GM12878 (cell line): ENCODE data around the gene PTPRM. TPM values are rescaled to one million over a fixed set of nuclear protein-coding genes. Genes with fewer than 3 reads are reported as not detected.

Experiments used
- ATAC-seq: fragments of 200-7000 bp; cut with Tn5 transposase; 3 replicates; pipeline ENCODE4 v1.9.1; 2020; ENCODE audit warnings: mild to moderate bottlenecking, moderate library complexity
- BruUV-seq: library from RNA; stranded (reverse); fragments of 400-500 nt; replicated peaks from 2 replicates; lab custom pipeline; 2021; lab: Mats Ljungman, UMichigan
- CTCF ChIA-PET: fragments of 300-600 bp; sonication (Branson Sonifier 250); formaldehyde crosslinking; extraction: SDS; loops from one replicate; lab custom pipeline; 2021; ENCODE audit warnings: inconsistent platforms; lab: Yijun Ruan, JAX
- POLR2A ChIA-PET: fragments of 350-600 bp; formaldehyde crosslinking; extraction: SDS; loops from one replicate; lab custom pipeline; 2021; ENCODE audit warnings: inconsistent platforms; lab: Charles Lee
- RAD21 ChIA-PET: fragments of 300-600 bp; sonication (Branson Sonifier 250); formaldehyde crosslinking; loops from one replicate; lab custom pipeline; 2023; ENCODE audit warnings: antibody characterized with exemption; ENCODE audit not compliant: unreplicated experiment; lab: Charles Lee
- SMC1A ChIA-PET: fragments of 300-600 bp; sonication (Branson Sonifier 250); formaldehyde crosslinking; loops from one replicate; lab custom pipeline; 2023; ENCODE audit not compliant: unreplicated experiment, uncharacterized antibody; lab: Charles Lee
- DNase-seq: peaks from one replicate; pipeline ENCODE4 v3.0.0-alpha.2; 2011; ENCODE audit warnings: low read depth, low spot score
- FAIRE-seq: peaks from 3 replicates; lab custom pipeline; 2011; peaks lifted over from hg19 to GRCh38; lab: Jason Lieb, UNC
- H2AFZ ChIP-seq: 2 replicates; pipeline ENCODE4 v1.6.0; 2011; ENCODE audit warnings: low read depth, low read length, control low read depth; ENCODE audit not compliant: control insufficient read depth
- H3K27ac ChIP-seq: 2 replicates; pipeline ENCODE4 v1.5.1; 2011; ENCODE audit warnings: control low read depth; ENCODE audit not compliant: control insufficient read depth, insufficient read depth
- H3K27me3 ChIP-seq, 2 experiments: replicated peaks in 1 of 2; 2 replicates each; pipeline versions ENCODE4 v1.6.0 to v1.6.1; 2011; ENCODE audit warnings: low read length in 1 of 2; ENCODE audit not compliant: control insufficient read depth in 2 of 2, insufficient read depth in 2 of 2
- H3K36me3 ChIP-seq, 2 experiments: 2 replicates each; pipeline ENCODE4 v1.5.1; 2011; ENCODE audit warnings: low read length in 1 of 2; ENCODE audit not compliant: control insufficient read depth in 2 of 2, insufficient read depth in 2 of 2
- H3K4me1 ChIP-seq: 2 replicates; pipeline ENCODE4 v1.6.1; 2011; ENCODE audit warnings: mild to moderate bottlenecking, low read length, moderate library complexity, mixed read lengths; ENCODE audit not compliant: control insufficient read depth, insufficient read depth
- H3K4me2 ChIP-seq: 2 replicates; pipeline ENCODE4 v1.6.0; 2011; ENCODE audit warnings: control low read depth; ENCODE audit not compliant: control insufficient read depth, insufficient read depth
- H3K4me3 ChIP-seq: fragments of 200-600 bp; sonication (generic); 2 replicates; pipeline ENCODE4 v1.5.1; 2016
- H3K79me2 ChIP-seq: 2 replicates; pipeline ENCODE4 v1.6.0; 2011; ENCODE audit warnings: low read length; ENCODE audit not compliant: control insufficient read depth, insufficient read depth
- H3K9ac ChIP-seq: 2 replicates; pipeline ENCODE4 v1.8.0; 2011; ENCODE audit warnings: low read length, control low read depth, mixed read lengths; ENCODE audit not compliant: control insufficient read depth, insufficient read depth
- H3K9me3 ChIP-seq: replicated peaks from 3 replicates; pipeline ENCODE4 v1.5.1; 2011; ENCODE audit warnings: mild to moderate bottlenecking, low read length; ENCODE audit not compliant: control insufficient read depth, insufficient read depth
- H4K20me1 ChIP-seq: 2 replicates; pipeline ENCODE4 v1.6.0; 2011; ENCODE audit not compliant: control insufficient read depth, insufficient read depth
- ATF7 ChIP-seq: fragments of 450-650 bp; IDR thresholded peaks from 2 replicates; pipeline ENCODE4 v1.6.1; 2016; ENCODE audit warnings: low read depth, mild to moderate bottlenecking
- ESRRA ChIP-seq: IDR thresholded peaks from 2 replicates; pipeline ENCODE4 v1.6.1; 2012; ENCODE audit warnings: mild to moderate bottlenecking, low read length, improper control_type of control experiment
- ETV6 ChIP-seq, 2 experiments: fragments of 450-650 bp in 1 of 2; IDR thresholded peaks in 1 of 2; conservative IDR thresholded peaks in 1 of 2; 2 replicates each; pipeline ENCODE4 v1.6.1; 2014; ENCODE audit warnings: antibody characterized with exemption in 1 of 2, borderline replicate concordance in 1 of 2, low read depth in 1 of 2, mild to moderate bottlenecking in 1 of 2, moderate library complexity in 1 of 2
- FOXK2 ChIP-seq: fragments of 450-650 bp; IDR thresholded peaks from 2 replicates; pipeline ENCODE4 v1.6.1; 2017; ENCODE audit warnings: mild to moderate bottlenecking, moderate library complexity
- IRF5 ChIP-seq: fragments of 450-650 bp; IDR thresholded peaks from 2 replicates; pipeline ENCODE4 v1.6.1; 2017; ENCODE audit warnings: borderline replicate concordance
- MEF2B ChIP-seq: fragments of 450-650 bp; IDR thresholded peaks from 2 replicates; pipeline ENCODE4 v1.6.1; 2018; ENCODE audit warnings: mild to moderate bottlenecking, moderate library complexity; ENCODE audit not compliant: partially characterized antibody, poor library complexity, severe bottlenecking
- NFXL1 ChIP-seq: fragments of 450-650 bp; IDR thresholded peaks from 2 replicates; pipeline ENCODE4 v1.6.1; 2017; ENCODE audit warnings: antibody characterized with exemption, mild to moderate bottlenecking, borderline replicate concordance
- NFYA ChIP-seq: IDR thresholded peaks from 2 replicates; pipeline ENCODE4 v1.6.1; 2011; ENCODE audit warnings: low read depth, mild to moderate bottlenecking, low read length, improper control_type of control experiment, borderline replicate concordance
- NR2F1 ChIP-seq: fragments of 450-650 bp; conservative IDR thresholded peaks from 2 replicates; pipeline ENCODE4 v1.6.1; 2017; ENCODE audit warnings: mild to moderate bottlenecking
- PAX5 ChIP-seq: IDR thresholded peaks from 2 replicates; pipeline ENCODE4 v1.6.1; 2011; ENCODE audit warnings: low read depth, low read length, borderline replicate concordance
- SIN3A ChIP-seq: IDR thresholded peaks from 2 replicates; pipeline ENCODE4 v1.6.1; 2012; ENCODE audit warnings: low read depth, low read length, improper control_type of control experiment
- SMAD1 ChIP-seq: fragments of 450-650 bp; IDR thresholded peaks from 2 replicates; pipeline ENCODE4 v1.6.1; 2018; ENCODE audit warnings: mild to moderate bottlenecking, low read depth; ENCODE audit not compliant: partially characterized antibody
- USF1 ChIP-seq: IDR thresholded peaks from 2 replicates; pipeline ENCODE4 v1.6.1; 2011; ENCODE audit warnings: borderline replicate concordance, low read depth, mild to moderate bottlenecking, moderate library complexity, mixed read lengths, low read length; ENCODE audit not compliant: insufficient read depth; ENCODE audit errors: extremely low read length
- ZBTB4 ChIP-seq: fragments of 450-650 bp; formaldehyde crosslinking; IDR thresholded peaks from 2 replicates; pipeline ENCODE4 v1.4.0; 2022; ENCODE audit warnings: mild to moderate bottlenecking, moderate library complexity
- ZNF217 ChIP-seq: fragments of 450-650 bp; IDR thresholded peaks from 2 replicates; pipeline ENCODE4 v1.6.1; 2017; ENCODE audit warnings: antibody characterized with exemption, mild to moderate bottlenecking
- ZNF622 ChIP-seq: fragments of 450-650 bp; IDR thresholded peaks from 2 replicates; pipeline ENCODE4 v1.6.1; 2017; ENCODE audit warnings: mild to moderate bottlenecking, inconsistent platforms
- WGBS: methylation state at CpG from one replicate; pipeline ENCODE4 v1.1.6; 2016; ENCODE audit warnings: low lambda C conversion rate; ENCODE audit not compliant: insufficient replicate concordance, insufficient coverage; ENCODE audit errors: missing lambda C conversion rate; 5-methylcytosine and 5-hydroxymethylcytosine counted together
- in situ Hi-C: fragments of 300-500 bp; cut with MboI; formaldehyde crosslinking; loops from 9 replicates; pipeline ENCODE4 v1.14.3; 2018; ENCODE audit warnings: mixed read lengths
- intact Hi-C: fragments of 100-400 bp; cut with micrococcal nuclease; formaldehyde crosslinking; loops from one replicate; pipeline ENCODE4 v1.14.2; 2022; ENCODE audit not compliant: unreplicated experiment
- polyA plus RNA-seq, 11 experiments: library from polyadenylated mRNA; depleted of rRNA in 4 of 11; unstranded in 6 of 11; stranded (reverse) in 5 of 11; fragments of >200 nt; fragmentation: Nextera tagmentation in 4 of 11; fragmentation: Illumina TruSeq in 1 of 11; extraction: Ambion mirVana in 4 of 11; extraction: Trizol in 1 of 11; gene quantifications; 1 replicate in 1 of 11; 2 replicates in 10 of 11; pipeline versions ENCODE4 v1.2.1 to v1.2.3, GENCODE V29; 2011 to 2016; ENCODE audit warnings: inconsistent platforms in 2 of 11, missing spikeins in 2 of 11, low read depth in 1 of 11
- total RNA-seq, 4 experiments: library from RNA; depleted of rRNA in 3 of 4; stranded (reverse); fragments of >200 nt in 3 of 4; fragmentation: Illumina TruSeq in 1 of 4; extraction: Trizol in 1 of 4; gene quantifications; 2 replicates each; pipeline versions ENCODE4 v1.2.1 to v1.2.3, GENCODE V29; 2013 to 2021

The PTPRM gene
- total and polyA plus RNA-seq, 10 of the 15 experiments (the other 5 are each of a cell fraction or from before 2014, with no cell fraction given), result 0.07 to 22.6 (median 0.60) TPM

GRCh38 chr18:8422391-8422790 is 855.3 kb downstream of the PTPRM start:
- no peak overlapping the region for H3K27ac ChIP-seq
- no peaks in the 10 kb centered on the region for H3K4me1 ChIP-seq
- no peak overlapping the region for H3K4me2 ChIP-seq
- SMC1A ChIA-PET, result no interaction called here
- POLR2A ChIA-PET, result no interaction called here
- H3K9me3 ChIP-seq, result no peaks in the 10 kb centered on the region; the same call in 2 of the 3 replicates
- H3K9ac ChIP-seq, result no peak overlapping the region
- no peaks in the 10 kb centered on the region; a peak in 2 of 4 replicates for H3K27me3 ChIP-seq
- no peak for DNase-seq
- H3K36me3 ChIP-seq, result no peaks in the 10 kb centered on the region
- BruUV-seq, result no TSS peak
- ATAC-seq, result no peak
- no peak overlapping the region for H2AFZ ChIP-seq
- TF ChIP-seq USF1, result no peak
- TF ChIP-seq ZNF217, result no peak
- TF ChIP-seq ZNF622, result no peak
- no peak for TF ChIP-seq ESRRA
- TF ChIP-seq FOXK2, result no peak
- no peak for TF ChIP-seq IRF5
- no peak for TF ChIP-seq ATF7
- no peak for TF ChIP-seq SIN3A
- TF ChIP-seq NFYA, result no peak
- no peak for TF ChIP-seq NFXL1
- TF ChIP-seq ETV6 (conservative IDR thresholded peaks at IDR 0.05 in 1 of 2, IDR thresholded peaks at IDR 0.05 in 1 of 2; ENCODE audit: borderline replicate concordance in 1 of 2, low read depth in 1 of 2), result no peak
- no peak for TF ChIP-seq ZBTB4 (CRISPR knock-in tag)
- no peak for TF ChIP-seq NR2F1
- no peak for TF ChIP-seq SMAD1
- TF ChIP-seq PAX5, result no peak
- TF ChIP-seq MEF2B, result no peak
- TF ChIP-seq, all 136 proteins: peak for 0
- 30% methylated on average over 3 of the region's 3 CpGs for WGBS
- H4K20me1 ChIP-seq, result no peaks in the 10 kb centered on the region
- CTCF ChIA-PET, result no interaction called here
- in situ Hi-C loops (no loop called here), intact Hi-C loops (no loop called here)
- FAIRE-seq, result no peak
- RAD21 ChIA-PET, result no interaction called here
- H3K4me3 ChIP-seq, result no peak overlapping the region
- H3K79me2 ChIP-seq, result no peaks in the 10 kb centered on the region
